Activated CD8-positive, alpha-beta memory T cell treated with anti-CD3 and anti-CD28 coated beads, Interleukin-2, amount 50 U/mL, for 1 hour (primary cell): ENCODE data around the gene MYCBP2.
A peak's percentile ranks its signal among the peaks of the same experiment; 100 is the strongest.
"Not testable (repeated sequence)": the region's sequence is repeated elsewhere in the genome, so short reads cannot be mapped to it uniquely, and the experiment has no call there.

Experiments used
- DNase-seq: peaks from one replicate; pipeline ENCODE4 v3.0.0-alpha.2; 2020; ENCODE audit errors: extremely low read depth

MYCBP2 gene

DNA sequence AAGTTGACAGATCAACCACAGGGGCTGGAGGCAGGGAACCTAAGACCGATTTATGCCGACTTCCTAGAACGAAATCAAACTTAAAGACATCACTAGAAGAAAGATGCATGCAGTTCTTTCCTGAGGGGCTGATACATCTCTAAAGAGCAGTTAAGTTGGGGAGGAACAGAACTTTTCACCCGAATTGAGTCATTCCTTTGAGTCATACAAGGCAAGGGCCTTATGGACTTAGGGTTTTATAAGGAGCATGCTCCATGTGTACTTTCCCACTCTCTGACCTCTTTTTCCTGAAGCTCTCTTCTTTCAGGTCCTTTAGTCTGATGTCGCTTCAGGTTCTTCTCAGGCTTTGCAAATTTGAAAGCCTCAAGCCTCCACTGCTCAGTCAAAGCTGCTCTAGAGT, 292.0 kb downstream of the MYCBP2 start:
- DNase-seq = no peak

DNA sequence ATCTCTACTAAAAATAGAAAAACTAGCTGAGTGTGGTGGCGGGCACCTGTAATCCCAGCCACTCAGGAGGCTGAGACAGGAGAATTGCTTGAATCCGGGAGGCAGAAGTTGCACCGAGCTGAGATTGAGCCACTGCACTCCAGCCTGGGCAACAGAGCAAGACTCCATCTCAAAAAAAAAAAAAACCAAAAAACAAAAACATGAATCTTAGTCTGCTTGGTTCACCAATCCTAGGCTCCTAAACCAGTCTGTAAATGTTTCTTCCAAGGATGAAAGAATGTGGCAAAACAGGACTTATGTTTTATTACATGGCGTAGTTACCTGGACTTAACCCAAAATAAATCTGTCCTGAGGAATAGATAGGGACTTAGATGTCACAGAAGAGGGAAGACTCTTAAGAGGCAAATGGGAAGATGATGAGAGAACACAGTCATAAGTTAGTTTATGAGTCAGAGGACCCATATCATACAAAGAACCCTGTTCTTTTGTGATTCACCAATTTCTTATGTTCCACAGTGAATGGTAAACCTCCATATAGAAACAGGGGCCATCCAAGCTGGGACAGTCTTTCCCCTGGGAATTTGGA, 293.1 kb downstream of the MYCBP2 start:
- no peak for DNase-seq

DNA sequence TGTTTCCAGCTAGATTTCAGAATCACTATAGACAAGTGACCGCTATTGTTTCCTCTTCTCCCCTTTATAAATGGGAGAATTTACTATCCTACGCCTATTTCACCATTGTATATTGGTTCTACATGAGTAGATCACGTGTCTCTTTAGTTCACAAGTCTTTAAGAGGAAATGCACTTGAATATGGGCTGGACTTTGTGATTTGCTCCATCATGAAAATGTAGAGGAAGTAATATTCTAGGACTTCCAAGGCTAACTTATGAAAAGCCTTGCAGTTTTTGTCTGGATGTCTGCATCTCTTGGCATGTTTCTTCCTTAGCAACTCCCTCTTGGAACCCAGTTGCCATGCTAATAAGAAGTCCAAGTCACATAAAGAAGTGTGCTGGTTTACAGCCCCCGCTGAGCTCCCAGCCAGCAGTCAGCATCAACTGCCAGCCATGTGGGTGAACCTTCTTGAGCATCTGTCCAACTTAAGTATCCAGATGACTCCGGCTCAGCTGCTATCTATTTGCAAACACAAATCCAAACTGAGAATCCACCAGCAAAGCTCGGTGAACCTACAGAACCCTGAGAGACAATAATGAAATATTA, 295.1 kb downstream of the MYCBP2 start:
- DNase-seq = no peak

DNA sequence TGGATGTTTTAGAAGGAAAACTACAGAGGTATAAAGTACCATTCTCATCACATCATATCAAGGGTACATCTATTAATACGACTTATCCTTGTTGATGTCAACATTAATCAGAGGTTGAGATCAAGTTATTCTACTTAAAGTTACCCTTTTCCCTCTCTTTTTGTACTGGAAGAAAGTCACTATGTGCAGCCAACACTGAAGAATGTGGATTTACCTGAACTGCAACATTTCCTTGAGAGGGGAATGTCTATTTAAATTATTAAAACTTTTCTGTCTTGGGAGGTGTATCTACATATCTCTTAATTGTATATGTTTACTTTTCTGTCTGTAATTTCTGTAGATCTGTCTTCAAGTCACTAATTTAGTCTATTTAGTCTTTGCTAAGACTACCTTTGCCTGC, 297.5 kb downstream of the MYCBP2 start:
- no peak for DNase-seq

DNA sequence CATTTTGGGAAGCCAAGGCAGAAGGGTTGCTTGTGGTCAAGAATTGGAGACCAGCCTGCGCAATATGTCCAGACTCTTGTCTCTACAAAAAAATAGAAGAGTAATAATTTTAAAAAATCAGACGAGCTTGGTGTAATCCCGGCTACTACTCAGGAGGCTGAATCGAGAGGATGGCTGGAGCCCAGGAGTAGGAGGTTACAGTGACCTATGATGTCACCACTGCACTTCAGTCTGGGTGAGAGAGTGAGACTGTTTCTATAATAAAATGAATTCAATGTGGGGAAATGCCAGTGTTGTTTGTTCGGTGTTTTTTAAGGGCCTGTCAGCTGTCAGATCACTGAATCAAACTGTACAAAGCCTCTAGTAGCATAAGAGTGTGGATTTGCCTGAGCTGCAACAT, 298.7 kb downstream of the MYCBP2 start:
- DNase-seq = no peak

DNA sequence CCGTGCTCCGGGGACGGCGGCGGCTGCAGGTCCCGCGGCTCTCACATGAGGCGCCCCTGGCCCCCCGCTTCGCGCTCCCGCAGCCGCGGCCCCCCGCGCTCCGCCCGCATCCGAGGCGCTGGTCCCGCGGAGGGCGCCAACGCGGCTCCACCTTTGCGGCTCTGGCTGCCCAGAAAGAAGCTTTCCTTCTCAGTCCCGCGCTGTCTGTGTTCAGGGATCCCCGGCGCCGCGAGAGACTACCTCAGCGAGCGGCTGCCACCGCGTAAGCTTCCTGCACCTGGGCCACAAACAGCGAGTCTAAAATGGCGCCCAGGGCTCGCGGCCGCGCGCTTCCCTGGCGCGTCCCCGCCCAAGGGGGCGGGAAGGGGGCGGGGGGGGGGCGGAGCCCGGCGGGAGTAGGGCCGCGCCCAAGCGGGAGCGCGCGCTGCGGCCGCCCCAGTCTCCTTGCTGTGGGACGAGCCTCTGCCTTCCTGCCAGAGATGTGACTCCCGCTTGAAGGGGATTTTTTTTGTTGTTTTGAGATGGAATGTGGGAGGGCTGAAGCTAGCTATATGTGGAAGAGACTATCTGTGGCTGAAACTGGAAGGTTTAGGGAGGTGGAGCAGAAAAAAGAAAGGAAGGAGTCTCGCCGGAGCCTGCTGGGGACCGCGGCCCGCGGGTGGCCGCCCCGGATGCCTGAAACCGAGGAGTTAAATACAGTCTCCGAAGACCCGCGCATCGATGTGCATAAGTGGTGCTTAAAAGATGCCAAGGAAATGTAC, 299.9 kb downstream of the MYCBP2 start, which contains the start of gene FBXL3:
Gene FBXL3 (minus strand): TSS at position 299 of the 761 bp plus-strand sequence. CDS start 5,299 bp downstream, outside the sequence.
- peak; percentile 47 for DNase-seq

DNA sequence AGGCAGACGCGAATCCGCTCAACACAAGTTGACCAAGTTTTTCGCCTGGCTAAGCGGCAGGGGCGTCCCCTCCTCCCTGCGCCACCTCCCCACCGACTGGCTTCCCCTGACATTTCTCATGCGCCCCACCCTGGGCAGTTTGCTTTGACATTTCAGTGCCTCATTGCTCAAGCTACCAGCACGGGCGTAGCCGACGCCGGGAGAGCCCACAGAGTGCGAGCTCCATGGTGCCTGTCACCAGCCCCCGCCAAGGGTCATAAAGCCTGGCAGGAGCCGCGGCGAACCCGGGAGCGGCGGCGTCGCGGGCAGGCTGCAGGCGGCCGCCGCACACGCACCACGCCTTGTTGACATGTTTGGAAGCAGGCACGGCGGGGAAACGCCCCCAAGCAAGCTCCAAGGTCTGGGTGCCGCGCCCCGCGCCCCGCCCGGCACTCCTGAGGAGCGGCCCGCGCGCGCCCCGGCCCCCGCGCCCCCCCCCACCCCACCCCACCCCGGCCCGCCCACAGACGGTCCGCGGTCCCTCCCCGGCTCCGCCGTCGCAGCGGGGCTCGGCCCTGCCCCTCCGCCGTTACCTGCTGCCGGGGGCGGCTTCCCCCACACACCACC, 300.5 kb downstream of the MYCBP2 start:
- DNase-seq = peak; percentile 55

DNA sequence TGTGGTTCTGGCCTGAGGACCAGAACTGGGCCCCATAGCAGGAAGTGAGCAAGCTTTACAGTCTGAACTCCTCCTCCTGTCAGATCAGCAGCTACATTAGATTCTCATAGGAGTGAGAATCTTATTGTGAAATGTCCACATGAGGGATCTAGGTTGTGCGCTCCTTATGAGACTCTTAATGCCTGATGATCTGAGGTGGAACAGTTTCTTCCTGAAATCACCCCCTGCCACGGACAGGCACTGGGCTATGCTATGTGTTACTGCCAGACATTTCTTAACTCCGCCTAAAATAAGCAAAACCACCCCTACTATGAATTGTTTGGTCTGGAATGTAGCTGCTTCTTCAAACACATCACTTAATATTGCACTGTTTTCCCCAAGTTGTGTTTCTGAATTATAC, 304.6 kb downstream of the MYCBP2 start:
- no peak for DNase-seq

DNA sequence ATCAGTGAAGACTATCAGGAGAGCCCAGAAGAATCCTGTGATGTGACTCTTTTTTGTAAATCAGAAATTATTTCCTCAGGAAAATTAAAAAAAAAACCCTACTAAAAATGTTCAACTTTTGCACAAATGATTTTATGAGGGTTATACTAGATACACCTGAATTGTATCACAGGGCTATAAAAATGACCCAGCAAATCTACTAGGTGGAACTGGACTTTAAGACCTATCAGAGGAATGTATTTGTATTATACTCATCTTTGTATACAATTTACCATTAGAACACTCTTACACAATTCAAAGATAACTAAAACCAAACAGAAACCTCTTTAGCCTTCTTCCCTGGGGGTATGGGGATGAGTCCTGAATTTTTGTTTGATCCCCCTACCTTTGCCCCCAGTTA, 307.1 kb downstream of the MYCBP2 start:
- no peak for DNase-seq

DNA sequence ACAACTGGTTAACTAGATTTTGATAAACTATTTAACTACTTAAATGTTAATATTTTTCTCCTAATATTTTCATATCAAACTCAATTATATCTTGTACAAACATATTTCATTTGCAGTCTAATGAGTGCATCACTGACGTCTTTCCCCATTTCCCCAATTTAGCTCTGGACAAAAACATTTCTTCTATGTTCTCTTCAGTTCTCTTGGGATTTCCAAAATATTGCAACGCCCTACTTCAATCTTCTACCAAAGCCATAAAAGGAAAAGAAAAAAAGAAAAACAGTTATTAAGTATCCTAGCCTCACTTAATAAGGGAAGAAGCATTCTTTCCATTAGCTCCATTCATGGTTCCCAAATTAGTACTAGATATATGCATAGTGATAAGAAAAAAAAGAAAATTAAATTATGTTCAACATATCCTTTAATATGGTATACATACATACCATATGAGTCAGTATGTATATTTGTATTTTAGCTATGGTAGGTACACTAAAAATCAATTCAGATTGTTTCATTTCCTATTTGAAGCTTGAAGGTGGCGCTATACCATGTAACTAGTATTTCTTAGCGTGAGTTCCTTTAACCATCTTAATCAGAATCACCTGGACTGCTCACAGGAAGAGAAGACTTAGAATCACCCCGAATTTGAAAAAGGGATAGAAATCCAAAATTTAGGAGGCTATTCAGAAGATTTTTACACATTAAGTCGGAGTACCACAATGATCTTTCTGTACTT, 309.8 kb downstream of the MYCBP2 start:
- DNase-seq = no peak

DNA sequence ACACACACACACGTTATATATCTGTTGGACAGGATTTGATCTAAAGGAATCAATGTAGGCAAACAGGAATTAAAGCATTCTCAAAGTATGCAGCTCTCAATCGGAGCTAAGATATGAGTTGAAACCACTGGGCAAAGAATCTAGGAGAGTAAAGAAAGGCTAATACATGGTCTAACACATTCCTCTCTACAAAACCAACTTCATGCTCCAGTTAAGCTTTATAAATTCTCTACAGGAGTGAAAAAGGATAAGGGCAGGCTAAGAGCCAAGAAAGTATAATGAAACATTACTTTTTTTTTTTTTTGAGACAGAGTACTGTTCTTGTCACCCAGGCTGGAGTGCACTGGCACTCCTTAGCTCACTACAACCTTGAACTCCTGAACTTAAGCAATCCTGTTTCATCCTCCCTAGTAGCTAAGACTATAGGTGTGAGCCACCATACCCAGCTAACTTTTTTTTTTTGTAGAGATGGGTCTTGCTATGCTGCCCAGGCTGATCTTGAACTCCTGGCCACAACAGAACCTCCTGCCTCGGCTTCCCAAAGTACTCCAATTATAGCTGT, 310.6 kb downstream of the MYCBP2 start:
- no peak for DNase-seq

DNA sequence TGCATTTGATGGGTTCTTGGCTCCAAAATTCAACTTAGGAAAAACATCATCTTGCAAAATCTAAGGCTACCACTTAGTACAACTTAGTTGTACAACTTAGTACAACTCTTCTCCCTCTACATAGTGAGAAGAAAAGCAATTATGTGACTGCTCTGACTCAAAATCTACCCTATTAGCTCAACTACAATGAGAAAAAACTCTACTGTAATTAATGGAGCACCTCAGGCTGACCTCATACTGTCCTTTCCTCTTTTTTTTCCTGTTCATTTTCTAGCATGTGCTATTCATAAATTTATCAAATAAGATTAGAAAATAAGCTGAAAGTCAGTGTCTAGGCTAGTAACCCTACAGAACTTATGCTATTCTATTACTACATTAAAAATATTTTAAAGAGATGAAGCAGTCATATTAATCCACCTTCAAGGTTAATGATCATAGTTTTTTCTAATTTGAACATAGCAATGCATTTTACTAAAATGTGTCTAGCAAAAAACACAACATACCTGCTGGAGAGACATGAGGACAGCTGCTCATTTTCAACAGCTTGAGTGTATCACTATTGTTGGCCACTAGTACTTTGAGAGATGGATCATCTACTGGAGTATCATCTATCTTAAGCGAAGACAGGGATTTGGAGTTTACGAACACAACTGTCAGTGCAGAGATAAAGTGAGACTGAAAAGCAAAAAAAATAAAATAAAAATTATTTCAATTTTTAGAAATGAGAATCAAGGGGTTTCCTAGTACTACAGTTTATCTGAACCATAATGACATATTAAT, 311.8 kb downstream of the MYCBP2 start:
- DNase-seq = no peak

DNA sequence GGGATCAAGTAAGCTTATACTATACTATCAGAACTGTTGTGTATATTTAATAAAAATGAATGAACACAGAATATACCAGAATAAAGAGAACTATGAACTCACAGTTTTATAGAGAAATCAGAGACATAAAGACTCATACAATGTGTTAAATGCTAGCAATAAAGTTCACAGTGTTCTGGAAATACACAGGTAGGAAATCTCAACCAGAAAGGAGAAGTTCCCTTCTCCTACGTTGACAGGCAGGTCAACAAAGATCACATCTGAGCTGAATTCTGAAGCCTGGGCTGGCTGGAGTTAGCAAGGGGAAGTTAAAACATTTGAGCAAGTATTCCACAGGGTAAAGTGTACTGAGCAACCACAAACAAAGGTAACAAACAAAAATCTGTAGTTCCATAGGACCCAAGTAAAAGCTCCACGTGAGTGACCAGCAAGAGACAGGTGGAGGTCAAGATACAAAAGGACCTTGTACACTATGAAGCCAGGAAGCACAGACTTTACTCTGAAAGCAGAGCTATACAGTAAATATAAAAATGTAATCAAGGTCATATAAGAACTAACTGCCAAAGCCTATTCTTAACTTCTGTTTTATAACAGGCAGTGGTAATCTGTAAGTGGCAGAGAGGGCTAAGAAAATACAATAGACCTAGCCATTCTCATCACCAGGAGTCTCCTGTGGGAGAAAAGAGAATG, 312.9 kb downstream of the MYCBP2 start:
- DNase-seq = no peak

DNA sequence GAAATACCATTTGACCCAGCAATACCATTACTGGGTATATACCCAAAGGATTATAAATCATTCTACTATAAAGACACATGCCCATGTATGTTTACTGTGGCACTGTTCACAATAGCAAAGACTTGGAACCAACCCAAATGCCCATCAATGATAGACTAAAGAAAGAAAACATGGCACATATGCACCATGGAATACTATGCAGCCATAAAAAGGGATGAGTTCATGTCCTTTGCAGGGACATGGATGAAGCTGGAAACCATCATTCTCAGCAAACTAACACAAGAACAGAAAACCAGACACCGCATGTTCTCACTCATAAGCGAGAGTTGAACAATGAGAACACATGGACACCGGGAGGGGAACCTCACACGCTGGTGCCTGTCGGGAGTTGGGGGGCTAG, 317.2 kb downstream of the MYCBP2 start:
- DNase-seq = not testable (repeated sequence)

DNA sequence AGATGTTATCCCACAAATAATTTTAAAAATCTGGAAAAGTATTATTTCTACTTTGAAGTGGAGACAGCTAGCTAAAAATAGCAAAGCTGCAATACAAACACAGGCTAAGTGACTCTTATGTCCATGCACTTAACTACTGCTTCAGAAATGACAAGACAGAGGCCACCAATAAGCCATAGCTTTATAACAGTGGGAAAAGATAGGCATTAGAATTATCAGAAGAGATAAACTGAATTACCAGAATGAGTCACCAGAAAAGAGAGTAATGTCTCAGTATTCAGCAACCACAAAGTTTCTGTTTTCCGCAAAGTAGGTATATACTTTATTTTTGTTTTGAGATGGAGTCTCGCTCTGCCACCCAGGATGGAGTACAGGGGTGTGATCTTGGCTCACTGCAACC, 317.9 kb downstream of the MYCBP2 start:
- DNase-seq = no peak

DNA sequence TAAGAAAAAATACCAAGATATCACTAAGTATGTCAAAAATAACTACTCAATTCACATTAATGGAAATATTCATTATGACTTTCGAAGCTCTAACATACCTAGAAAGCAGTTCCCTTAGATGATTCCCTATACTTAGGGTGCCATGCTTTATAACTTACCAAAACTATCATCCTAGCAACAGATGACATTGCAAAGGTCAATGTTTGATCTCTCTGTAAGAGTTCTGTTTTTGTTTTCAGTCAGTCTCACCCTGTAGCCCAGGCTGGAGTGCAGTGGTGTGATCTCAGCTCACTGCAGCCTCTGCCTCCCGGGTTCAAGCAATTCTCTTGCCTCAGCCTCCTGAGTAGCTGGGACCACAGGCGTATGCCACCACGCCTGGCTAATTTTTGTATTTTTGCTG, 318.6 kb downstream of the MYCBP2 start:
- DNase-seq = not testable (repeated sequence)

DNA sequence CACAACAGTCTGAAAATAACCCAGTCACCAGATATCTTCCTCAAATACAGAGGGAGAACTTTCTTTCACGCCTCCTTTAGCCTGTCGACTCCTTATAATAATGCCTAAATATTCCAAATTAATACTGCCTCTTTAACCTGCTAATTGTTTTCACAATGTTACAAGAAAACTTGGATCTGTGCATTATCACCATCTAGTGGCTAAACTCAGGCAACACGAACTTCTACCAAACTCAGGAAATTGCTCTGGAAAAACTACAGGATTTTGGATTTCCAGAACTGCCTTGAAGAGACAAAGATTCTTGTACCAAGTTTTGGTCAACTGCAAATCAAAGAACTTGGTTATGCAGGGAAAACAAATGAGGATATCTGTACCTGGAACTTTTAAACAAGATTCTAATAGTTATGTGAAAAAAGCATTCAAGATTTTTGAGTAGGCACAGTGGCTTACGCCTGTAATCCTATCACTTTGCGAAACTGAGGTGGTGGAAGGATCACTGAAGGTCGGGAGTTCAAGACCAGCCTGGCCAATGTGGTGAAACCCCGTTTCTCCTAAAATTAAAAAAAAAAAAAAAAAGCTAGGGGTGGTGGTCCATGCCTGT, 324.2 kb downstream of the MYCBP2 start:
- DNase-seq = no peak

DNA sequence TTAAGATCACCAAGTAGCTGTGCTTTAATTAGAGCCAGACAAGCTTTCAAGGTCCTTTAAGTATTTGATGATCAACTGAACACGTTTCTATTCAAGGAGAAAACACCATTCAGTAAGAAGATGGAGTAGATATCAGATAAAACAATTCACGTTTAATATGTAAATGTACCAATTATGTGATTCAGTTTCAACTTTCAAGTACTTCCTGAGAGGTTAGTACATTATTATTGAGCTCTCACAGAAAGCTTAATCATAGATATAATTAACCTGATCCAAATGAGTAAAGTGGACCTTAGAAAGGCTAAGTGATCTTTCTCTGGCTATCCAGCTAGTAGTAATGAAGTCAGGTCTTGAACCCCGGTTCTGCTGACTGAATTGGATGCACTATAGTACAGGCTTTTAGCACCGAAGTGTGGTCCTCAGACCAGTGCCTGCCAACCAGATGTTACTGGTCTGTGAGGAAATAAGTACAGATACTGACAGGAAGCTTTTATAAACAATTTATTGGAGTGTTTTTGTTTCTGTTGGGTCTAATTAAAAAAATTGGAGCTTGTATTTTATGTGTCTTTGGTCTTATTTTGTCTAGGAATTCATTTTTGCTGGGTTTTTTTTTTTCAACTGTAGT, 324.8 kb downstream of the MYCBP2 start:
- DNase-seq = no peak

DNA sequence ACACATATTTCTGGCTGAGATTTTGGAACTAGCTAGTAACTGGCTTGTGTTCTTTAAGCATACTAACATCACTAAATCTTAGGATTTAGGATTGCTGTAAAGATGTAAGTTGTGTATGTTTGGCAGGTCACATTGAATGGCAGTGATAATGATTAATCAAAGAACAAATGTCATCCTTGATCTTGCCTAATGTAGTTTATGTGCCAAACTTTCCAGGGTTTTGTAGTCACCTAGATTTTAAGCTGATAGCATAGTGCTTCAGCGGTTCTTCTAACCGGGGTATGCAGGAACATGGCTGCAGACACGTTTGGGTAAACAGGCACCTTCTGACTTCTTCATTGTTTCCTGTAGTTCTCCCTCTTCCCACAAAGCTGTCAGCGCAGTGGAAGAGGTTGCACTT, 325.4 kb downstream of the MYCBP2 start:
- DNase-seq = no peak
